Stimulated activated CD4-positive, alpha-beta T cell treated with anti-CD3 and anti-CD28 coated beads, Interleukin-1b, Interleukin-23, amount 100 ng/mL, for 24 hours (primary cell): Measurements from ENCODE around the gene P2RX7.

ENCODE experiments used
- DNase-seq, 4 experiments: peaks; one replicate each; pipeline ENCODE4 v3.0.0-alpha.2; 2020; ENCODE audit warnings: low read depth in 4 of 4, low spot score in 1 of 4

The P2RX7 gene

DNA sequence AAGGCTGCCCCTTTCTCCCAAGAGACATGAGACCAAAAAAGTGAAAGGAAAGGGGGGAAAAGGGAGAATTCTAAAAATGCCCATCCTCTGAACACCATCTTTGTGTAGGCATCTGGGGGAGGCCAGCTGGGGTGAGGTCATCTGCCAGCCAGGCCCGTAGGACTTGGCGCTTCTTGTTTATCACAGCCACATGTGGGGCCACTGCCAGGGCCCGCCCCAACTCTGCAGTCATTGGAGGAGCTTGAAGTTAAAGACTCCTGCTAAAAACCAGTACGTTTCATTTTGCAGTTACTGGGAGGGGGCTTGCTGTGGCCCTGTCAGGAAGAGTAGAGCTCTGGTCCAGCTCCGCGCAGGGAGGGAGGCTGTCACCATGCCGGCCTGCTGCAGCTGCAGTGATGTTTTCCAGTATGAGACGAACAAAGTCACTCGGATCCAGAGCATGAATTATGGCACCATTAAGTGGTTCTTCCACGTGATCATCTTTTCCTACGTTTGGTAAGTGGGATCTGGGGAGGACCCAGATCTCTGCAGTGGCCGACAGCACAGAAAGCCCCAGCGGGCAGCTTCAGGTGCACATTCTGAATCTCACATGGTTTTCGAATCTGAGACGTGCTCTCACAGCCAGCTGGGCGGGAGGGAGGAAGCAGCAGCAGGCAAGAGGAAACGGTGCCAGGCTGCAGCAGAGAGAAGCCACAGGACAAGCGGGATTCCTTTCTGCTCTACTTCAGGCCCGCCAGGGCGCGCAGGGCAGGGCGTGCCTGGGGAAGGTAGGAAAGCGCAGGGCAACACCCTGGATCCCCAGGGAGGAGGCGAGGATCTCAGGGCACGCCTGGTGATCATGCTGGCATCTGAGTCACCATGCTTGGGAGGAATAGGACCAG is at the start of gene P2RX7:
Gene P2RX7 (plus strand): TSS at position 276 of the 881 bp plus-strand sequence. CDS start 95 bp downstream, at position 371.
- DNase-seq = peak in 2 of 4 experiments; percentile 17 to 29

DNA sequence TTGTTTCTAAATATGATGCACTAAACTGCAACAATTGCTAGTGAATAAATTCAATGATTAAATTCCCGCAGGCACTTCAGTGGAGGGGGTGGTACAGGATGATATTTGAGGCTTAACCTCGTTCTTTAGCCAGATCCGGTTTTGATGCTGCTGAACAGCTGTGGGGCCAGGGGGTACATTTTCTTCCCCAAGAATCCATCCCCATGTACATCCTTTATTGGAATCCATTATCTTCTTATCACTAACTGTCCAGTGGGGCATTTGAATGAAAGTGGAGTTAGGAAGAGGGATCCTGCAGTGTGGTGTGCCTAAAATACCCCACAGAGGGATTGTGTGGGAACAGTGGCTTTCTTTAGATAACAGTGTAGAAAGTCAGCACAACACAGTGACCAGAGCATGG is 48.4 kb upstream of the P2RX7 start:
- no peak for DNase-seq

DNA sequence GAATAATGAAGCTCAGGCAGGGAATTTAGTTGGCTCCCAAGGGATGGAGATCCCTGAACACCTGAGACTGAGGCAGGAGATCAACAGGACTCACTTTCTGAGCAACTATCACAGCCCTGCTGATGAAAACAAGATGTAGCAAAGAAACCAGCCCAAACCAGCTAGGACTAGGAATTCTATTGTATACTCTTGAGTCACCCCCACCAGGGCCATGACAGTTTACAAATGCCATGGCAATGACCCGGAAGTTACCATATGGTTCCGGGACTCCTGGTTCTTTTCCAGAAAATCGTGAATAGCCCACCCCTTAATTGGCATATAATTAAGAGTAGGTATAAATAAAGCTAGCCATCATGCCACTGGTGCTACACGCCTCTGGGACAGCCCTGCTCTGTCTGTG is 47.6 kb upstream of the P2RX7 start:
- DNase-seq = no peak

DNA sequence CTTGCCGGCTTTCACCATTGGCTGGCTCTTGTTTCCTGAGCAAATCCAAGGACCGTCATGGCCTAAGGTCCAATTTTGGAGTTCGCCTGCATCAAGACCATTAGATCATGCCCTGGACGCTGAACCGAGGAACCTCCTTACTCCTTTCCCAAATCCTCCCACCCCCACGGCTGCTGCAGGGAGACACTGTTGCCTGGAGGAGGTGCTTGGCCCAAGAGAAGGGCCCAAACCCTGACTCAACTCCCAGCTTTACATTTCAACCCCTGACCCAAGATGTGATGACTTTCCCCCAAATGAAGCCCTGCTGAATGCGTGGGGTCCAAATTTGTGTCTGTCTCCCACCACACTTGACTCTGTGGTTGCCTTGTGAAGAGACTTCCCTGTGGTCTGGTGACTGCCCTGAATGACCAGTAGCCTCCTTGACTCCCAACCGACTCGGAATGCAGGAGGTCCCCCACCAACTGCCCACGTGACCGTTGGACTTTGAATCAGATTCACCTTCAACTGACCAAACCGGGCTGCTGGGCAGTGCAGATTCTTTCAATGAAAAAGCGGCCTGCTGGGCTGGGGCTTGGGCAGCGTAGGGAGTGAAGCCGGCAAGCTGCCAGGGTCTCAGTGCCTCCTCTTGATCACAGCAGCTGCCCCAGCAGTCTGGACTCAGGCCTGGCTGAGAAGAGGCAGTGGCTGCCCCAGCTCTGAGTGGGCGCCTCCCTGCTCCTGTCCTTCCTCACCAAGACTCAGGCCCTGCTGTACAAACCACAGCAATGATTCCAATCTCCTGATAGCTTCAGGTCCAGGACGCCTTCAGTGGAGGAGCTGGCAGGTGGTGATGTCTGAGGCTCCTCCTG is 46.9 kb upstream of the P2RX7 start:
- no peak for DNase-seq

DNA sequence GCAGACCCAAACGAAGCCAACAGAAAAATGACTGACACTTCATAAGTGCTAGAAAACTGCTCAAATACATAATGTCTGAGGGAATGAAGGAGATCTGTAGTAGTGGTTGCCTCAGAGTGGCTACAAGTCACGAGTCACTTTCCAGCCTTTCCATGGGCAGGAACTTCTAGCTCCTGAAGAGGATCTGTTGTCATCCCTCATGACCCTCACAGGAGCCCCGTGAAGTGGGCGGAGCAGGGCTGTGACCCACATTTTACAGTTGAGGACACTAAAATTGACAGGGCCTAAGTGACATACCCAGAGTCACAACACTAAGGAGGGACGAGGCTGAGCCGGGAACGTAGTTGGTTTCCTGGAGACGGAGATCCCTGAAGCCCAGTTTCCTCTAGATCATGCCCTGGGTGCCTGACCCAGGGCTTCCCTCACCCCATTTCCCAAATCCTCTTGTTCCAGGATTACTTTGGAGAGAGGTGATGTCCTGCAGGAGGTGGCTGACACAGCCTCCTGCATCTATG is 45.8 kb upstream of the P2RX7 start:
- no peak for DNase-seq

DNA sequence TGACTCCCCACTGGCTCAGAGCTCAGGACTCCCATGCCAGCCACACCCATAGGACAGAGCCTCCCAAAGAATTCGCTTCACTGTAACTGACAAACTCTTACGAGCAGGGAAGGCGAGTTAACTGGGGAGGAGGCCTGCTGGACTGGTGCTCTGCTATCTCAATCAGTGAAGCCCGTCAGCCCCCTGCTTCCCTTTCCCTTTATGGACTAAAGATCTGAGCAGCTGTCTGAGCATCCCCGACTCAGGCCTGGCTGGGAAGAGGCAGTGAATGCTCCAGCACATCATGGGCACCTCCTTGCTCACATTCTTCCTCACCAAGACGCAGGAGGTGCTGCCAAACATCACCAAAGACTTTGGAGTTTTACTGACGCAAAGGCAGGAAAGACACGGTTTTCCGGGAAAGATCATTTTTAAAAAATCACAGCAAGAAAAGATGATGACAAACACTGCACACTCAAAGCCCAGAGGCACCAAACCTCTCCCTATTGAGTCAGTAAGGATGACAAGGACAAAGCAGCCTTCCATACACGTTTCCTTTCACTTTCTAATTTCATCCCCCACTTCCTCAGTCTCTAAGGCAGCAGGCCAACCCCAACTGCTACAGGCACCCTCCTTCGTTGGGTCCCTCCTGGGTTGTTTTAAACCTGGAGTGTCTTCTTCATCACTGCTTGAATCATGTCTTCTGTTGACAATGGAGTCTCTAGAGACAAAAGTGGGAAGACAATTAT is 45.0 kb upstream of the P2RX7 start:
- DNase-seq = no peak

DNA sequence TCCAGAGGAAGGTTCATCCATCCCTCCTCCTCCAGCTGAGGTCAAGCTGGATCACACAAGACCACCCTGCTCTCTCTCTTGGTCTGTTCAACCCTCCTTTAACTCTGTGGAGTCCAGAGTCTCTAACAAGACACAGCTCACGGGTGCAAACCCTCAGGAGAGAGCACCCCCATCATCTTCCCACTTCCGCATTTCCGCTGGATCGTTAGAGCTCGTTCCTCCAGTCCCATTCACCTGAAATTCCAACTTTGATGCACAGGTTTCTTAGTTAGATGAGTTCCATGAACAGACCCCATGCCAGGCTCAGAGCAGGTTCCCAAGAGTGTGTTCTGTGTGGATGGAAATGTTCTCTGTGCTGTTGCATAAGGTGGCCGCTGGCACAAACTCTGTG is 44.5 kb upstream of the P2RX7 start:
- DNase-seq = no peak

DNA sequence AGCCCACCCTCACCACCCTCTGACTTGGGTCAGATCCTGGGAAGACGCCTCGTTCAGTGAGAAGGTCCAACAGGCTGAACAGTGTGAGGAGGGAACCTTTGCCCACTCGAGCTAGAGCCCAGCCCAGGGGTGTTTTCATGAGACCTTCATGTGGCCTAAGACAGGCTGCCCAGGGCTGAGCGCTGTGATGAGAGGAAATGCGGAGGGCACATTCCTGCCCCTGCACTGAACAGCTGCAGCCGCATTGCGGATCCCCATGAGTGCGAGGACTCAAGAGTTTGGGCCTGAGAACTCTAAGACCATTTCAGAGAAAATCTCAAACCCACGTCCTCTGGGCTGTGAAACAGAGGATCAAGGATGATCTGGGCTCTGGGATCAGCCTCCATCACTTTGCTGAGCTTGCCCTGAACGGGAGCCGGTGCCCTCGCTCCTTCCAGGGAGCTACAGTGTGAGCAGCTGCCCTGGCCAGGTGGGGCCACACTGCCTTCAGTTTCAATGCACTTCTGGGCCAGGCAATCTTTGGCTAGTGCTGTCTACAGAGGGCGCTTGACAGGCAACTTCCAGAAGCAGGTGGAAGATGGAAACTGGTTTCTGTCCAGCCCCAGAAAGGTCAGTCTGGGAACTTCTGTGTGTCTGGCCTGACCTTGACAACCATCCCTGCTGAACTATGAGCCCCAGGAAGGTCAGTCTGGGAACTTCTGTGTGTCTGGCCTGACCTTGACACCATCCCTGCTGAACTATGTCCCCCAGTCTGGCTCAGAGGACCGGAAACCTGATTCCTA is 43.5 kb upstream of the P2RX7 start:
- DNase-seq = no peak

DNA sequence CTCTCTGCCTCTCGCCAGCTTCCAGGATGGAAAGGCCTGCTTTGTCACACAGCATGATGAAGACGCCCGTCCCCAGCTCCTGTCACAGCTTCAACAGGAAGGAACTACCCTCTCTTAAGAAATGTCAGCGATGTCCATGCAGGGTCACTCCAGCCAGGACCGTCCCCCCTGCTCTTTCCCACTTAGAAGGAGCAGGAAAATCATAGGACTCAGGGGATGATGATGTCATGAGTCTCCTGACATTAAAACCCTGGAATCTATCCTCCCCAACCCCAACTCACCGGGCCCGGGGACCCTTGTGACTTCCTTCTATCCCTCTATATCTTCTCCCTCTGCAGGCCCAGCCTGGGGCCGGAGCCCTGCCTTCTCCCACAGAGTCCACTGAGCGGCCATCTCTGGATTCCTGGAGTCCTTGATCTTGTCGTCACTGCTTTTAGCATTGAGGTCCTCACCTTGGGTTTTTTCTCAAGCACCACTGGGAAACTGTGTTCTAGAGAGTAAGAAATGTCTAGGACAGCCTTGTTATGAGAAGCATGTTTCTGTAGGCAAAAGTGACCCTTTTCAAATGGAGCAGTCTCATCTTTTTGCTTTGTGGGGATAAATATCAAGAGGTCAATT is 42.8 kb upstream of the P2RX7 start:
- no peak for DNase-seq

DNA sequence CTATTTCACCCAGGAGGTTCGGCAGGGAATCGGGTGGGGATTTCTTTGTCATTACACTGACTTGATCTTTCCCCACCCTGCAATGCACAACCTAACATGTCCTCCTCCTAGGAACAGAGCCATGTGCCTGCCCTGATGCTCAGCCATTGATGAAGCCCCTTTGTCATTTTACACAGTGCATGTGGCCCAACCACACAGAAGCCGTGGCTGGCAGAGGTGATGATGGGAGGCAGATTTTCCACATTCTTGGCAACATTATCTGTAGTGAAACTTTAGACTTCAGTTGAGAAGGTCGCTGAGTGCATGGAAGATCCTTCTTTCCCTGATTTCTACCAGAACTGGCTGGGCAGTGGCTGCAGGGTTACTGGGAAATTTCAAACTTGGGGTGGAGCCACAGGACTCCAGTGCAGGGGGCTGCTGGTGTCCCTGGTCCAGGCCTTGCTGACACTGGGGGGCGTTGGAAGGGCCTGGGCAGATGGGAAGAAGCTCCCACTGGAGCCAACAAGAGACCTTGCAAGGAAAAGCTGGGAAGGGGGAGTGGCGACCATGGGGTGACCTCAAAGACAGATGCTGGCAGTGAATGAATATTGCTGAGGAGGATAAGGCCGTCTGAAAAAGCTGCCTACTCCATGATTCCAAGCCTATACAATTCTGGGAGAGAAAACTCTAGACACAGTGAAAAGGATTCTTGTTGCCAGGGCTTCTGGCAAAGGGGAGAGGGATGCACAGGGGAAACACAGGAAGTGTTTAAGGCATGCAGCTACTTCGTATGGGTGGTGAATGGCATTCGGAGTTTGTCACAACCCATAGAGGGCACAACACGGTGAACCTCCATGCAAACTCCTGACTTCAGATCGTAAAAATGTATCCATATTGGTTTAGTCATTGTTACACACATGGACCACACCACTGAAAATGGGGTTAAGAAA is 41.8 kb upstream of the P2RX7 start:
- no peak for DNase-seq

DNA sequence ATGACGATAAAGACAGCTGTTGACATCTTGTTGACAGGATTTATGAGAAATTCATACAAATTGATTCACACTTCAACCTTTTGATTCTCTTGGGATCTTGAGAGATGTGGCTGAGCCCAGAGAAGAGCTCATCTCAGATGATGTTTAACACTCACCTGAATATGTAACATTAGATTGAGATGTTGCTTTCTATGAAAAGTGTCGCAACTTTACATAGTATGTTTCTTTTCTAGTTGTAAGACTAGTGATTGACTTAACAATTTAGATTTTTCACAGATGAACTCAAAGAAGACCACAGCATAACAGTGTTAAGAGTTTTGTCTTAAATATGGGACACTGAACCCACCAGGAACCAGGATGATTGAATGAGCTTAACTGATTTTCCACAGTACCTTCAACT is 40.6 kb upstream of the P2RX7 start:
- DNase-seq = no peak

DNA sequence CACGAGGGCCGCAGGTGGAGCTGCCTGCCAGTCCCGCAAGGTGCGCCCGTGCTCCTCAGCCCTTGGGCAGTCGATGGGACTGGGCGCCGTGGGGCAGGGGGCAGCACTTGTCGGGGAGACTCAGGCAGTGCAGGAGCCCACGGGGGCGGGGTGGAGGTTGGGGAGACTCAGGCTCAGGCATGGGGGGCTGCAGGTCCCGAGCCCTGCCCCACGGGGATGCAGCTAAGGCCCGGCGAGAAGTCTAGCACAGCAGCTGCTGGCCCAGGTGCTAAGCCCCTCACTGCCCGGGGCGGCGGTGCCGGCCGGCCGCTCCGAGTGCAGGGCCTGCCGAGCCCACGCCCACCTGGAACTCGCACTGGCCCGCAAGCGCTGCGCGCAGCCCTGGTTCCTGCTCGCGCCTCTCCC is 39.2 kb upstream of the P2RX7 start:
- DNase-seq = no peak

DNA sequence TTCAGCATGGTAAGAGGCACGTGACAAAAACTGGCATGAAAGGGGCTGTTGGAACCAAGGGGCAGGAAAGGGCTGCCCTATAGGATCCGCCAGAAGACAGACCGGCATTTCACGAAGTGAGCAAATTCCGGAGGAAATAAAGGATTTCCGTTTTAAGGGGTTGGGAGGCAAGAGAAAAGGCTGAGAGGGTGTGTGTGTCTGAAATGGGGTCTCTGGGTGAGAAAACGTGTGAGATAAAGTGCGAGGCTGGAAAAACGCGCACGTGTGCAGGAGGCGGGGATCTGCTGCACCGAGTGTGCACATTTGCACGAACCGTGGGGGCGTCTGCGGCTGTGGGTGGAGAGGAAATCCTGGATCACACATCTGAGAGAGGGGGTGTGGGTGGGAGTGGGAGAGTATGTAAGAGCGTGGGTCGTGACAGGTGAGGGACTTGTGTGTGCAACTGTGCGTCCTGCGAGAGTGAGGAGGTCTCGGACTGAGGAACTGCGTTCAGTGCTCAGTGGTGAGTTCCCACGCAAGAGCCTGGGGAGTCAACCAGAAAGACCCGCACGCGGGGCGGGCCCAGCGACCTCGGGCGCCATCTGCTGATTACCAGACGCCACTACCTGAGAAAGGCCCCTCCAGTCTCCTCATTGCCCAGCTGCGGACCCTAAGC is 37.0 kb upstream of the P2RX7 start:
- DNase-seq = peak; percentile 55 to 69 (median 66)

DNA sequence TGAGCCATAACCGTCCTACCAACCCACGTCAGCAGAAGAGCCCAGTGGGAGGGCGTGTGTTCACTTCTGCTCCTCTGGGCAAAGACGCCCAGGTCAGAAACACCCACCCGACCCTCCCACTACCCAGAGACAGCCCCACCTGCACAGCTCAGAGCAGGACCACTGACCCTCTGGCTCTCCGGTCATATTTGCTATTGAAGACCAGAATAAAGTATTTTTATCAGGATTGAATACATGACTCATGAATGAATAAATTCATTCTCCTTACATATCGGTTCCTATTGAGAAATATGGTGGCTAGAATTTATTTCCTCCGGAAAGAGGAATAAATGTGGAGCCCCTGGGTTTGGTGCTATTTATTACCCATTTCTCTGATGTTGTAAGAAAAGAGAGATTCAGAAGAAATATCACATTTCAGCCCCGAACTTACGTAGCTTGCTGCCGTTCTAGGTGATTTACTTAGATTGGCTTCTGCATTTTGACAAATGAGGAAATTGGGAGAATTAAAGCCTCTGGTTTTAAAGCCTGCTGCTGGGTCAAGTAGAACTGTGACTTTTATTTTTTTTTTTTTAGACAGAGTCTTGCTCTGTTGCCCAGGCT is 36.4 kb upstream of the P2RX7 start:
- DNase-seq = no peak

DNA sequence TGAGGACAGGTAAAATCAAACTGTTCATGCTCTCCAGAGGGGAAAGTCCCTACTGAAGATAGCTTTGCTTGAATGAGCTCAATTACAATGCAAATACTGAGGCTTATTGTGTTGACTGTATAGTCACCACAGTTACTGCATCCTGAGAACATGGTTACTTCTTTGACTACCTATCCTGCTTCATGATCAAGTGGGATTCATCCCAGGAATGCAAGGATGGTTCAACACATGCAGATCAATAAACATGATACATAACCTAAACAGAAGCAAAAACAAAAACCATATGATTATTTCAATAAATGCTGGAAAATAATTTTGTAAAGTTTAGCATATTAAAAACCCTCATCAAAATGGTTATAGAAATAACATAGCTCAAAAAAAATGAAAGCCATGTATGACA is 32.9 kb upstream of the P2RX7 start:
- no peak for DNase-seq

DNA sequence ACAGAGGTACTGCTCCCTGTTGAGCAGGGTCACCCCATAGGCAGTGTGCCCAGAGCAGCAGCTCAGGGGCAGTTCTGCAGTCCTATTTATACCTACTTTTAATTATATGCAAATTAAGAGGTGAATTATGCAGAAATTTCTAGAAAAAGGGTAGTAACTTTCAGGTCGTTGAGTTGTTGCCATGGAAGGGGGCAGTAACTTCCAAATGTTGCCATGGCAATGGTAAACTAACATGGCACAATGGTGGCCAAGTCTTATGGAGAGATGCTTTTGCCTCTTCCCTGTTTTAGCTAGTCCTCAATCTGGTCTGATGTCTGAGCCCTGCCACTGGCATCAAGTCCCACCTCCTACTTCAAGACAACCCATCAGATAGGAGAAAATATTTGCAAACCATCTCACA is 30.4 kb upstream of the P2RX7 start:
- no peak for DNase-seq

DNA sequence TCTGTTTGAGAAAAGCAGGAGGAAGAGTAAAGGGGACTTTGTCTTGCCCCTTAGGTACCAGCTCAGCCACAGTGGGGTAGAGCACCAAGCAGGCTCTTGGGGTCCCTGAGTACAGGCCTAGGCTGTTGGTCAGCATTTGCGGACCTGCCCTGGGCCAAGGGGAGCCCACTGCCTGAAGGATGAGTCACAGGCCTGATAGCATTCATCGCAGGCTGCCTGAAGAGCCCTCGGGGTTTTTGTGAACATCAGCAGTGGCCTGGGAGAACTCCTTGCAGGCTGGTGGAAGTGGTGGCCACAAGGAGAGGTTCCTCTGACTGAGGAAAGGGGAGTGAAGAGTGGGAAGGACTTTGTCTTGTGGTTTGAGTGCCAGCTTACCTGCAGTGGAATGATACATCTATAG is 25.0 kb upstream of the P2RX7 start:
- DNase-seq = no peak

DNA sequence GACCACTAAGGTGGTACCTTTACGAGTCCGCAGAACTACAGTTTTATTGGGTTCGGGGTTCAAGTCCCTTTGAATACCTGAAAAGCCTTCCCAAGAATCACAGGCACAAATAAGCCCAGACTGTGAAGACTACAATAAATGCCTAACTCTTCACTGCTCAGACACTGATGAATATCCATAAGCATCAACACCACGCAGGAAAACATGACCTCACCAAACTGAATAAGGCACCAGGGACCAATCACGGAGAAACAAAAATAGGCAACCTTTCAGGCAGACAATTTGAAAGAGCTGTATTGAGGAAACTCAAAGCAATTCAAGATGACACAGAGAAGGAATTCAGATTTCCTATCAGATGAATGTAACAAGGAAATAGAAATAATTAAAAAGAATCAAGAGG is 24.2 kb upstream of the P2RX7 start:
- DNase-seq = no peak
